ENCODE data around the gene LIPG.
A peak's percentile ranks its signal among the peaks of the same experiment; 100 is the strongest.

The LIPG gene

DNA sequence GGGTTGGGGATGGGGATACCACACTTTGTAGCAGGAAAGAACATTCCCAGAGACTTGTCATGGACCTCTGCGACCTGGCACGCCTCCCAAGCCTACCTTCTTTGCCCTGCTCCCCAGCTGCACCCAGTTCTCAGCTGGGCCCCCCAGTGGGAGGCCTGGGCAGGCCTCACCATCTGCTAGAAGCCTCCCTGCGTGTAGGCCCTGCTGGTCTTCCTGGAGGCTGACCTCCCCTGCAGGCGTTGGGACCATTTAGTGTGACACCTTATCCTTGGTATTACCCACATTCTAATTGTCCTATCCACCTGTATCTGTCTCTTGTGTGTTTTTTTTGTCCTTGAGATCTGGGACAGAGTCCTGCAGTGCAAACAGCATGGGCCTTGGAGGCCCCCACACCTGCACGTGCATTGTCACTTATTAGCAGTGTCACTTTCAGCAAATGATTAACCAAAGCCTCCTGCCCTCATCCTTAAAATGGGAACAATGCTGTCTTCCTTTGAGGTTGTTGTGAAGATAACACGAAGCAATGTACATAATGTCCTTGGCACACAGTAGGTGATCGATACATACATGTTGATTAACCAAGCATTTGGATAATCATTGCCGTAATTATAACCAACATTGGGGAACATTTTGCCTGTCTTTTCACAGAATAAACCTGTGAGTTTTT lies 77.2 kb downstream of the LIPG start:
- DNase-seq (ENCODE audit: low spot score) = no peak

DNA sequence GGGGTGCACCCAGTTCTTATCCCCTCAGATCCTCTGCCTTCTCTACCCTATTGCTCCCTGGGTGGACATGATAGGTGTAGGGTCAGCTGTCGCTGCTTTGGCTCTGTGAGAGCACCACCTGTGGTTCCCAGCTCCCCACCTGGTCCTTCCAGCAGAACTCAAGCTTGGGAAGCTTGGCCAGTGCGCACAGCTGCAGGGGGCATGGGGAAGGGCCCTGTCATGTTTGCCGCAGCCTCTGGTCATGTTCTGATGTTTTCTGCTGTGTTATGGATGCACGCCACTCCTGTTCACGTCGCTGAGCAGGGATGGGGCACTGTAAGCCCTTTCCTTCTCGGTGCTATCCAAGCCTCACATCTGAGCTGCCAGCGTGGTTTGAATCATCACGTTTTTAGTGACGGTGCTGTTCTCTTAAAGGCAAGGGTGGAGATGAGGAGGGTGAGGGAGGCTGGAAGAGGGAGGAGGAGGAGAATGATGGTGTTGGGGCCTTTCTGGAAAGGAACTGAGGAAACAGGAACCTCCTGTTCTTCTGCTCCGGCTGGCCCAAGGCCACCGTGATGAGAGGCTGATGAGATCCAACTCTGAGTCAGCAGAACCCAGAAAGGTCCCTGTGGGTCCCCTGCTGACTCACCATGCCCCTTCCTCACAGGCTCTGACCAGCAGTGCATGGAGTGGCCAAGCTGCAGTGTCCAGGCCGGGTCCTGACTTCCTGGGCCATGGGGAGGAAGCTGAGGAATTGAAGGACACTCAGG lies 78.0 kb downstream of the LIPG start:
- no peak for DNase-seq (ENCODE audit: low spot score)

DNA sequence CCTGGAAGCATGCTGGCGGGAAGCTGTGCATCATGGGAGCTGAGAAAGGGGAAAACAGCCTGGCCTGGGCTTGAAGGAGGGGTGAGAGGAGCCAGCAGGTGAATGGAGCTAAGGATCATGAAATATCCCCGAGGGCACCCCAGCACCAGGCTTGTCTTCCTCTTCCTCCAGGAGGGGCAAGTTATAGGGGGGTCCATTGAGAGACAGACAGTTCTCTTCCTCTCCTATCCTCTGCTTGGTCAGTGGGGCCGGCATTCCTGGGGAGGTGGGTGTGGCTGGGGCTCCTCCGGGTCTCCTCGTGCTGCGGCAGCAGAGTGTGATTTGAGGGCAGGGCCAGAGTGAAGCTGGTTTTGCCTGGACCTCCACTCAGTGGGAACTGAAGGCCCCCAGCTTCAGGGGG lies 78.9 kb downstream of the LIPG start:
- no peak for DNase-seq (ENCODE audit: low spot score)

DNA sequence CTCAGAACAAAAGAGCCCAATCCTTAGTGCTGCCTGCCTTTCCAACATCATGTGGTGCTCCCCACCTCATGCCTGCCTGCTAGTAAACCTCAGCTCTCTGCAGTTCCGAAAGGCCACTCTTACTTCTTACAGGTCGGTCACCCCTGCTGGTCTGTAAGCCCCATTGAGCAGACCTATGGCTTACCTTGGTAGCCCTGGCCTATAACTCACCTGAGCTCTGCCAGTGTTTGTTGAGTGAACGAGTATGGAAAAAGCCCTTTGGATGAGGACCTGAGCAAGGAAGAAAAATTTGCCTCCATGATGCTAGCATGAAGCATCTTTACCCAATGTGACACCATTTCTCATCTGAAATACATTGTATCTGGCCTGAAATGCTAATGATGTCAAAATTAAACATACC lies 83.3 kb downstream of the LIPG start:
- no peak for DNase-seq (ENCODE audit: low spot score)

DNA sequence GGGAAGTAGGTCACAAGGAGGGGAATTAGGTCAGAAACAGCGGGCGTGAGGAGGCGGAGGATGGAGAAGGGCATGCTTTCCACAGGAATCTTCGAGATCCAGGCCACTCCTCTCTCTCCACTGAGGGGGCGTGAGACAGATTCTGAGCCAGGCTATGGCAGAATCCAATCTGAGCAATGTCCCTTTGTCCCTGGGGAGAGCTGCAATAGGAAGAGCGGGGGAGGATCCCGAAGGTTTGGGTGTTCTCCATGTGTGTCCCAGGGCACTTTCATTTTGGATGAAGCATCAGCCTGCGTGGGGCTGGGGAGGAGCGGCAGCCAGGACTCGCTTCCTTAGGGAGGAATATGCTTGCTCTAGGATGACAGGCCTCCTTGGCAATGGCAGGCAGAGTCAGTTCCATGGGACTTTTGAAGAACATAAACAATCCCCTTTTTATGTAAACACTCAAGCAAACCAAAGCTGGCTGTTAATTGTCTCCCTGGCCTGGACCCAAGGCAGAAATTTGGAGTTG lies 84.0 kb downstream of the LIPG start:
- peak; percentile 82 for DNase-seq (ENCODE audit: low spot score)

DNA sequence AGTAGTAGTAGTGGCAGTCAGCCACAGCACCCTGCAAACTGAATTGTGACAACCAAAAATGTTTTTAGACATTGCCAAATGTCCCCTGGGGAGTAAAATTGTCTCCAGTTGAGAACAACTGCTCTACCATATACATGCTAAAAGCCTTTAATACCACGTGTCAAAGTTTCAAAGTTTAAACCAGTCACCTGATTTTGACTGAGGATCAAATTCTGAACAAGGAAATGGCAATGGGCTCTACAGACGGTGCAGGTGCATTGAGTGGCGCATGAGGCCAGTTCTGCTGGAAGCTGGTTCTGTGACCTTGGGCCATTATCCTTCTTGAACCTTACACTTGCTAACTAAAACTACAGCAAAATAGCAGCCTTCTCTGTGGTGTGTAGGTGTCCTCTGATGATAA lies 85.0 kb downstream of the LIPG start:
- no peak for DNase-seq (ENCODE audit: low spot score)

DNA sequence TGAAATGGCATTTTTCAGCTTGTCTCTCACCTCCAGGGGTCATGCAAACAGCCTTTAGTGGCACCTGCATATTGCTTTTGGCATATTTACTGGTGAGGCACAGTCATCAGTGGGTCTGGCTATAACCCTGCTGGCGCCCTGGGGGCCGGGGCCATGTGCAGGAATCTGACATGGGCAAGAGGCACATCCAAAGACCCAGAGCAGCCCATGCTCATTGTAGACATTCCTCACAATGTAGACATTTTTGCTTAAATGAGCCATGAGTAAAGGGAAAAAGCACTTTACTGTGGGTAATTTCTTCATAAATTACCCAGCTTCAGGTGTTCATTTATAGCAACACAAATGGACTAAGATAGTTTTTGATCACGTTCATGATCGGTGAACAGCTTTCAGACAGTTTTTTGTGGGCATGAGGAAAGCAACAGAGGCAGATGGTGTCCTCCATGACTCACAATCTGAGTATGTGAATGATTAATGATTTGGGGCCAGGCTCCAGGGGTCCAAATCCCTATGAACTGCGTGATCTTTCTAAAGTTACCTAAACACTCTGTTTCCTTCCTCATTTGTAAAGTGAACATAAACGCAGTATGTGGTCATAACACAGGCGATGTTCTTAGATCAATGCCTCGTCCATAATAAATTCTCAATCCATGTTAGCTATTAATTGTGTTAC lies 85.8 kb downstream of the LIPG start:
- peak; percentile 27 for DNase-seq (ENCODE audit: low spot score)

DNA sequence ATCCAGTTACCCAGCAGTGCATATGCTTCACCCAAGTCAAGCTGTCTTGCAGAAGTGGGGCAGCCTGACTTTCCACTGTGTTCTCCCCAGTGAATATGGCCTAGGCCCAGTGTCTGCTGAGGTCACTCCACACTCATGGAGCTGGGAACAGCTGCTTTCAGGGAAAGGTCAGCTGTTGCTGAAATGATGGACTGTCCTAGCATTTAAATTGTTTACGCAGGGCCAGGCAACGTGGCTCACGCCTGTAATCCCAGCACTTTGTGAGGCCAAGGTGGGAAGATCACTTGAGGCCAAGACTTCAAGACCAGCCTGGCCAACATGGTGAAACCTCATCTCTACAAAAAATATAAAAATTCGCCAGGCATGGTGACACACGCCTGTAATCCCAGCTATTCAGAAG lies 86.5 kb downstream of the LIPG start:
- DNase-seq (ENCODE audit: low spot score) = no peak

Data from GM03348 (cell line).